Measurements from ENCODE around the gene HSPBAP1. TPM values are rescaled to one million over a fixed set of nuclear protein-coding genes. Genes with fewer than 3 reads are reported as not detected.

The HSPBAP1 gene
- total and polyA plus RNA-seq, 2 of the 13 experiments (the other 11 are each of a cell fraction or from before 2014, with no cell fraction given), result 4.2 to 5.1 TPM

DNA sequence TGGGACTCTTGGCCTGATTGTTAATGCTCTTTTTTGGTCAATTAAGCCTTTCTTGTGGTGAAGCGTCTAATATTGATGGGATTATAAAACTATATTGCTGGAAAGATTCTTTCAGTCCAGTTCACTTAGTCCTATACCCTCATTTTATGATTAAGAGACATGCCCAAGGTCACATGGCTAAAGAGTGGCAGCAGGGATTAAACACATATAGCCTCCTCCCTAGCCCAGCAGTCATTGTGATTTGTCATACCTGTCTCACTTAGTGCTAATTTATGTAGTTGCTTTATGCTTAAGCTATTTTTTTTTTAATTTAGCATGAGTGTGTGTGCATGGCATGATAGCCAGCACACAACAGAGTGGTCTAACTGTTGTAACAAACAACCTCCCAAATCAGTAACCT is 103.5 kb downstream of the HSPBAP1 start:
- H3K4me2 ChIP-seq (ENCODE audit: low read depth, low read length), result no peak overlapping the region; the same call in 1 of the 2 replicates
- ChIA-PET POLR2A (interaction anchor here (1.0 to 1.1 kb wide), 2 partner anchors 10 to 21 kb away, joined by 3 to 6 read pairs; partner anchors contain the start of gene PARP14), CTCF (ENCODE audit: low intra/inter-chr PET ratio, low total read pairs) (no interaction called here)
- no peaks in the 10 kb centered on the region for H3K79me2 ChIP-seq (ENCODE audit: insufficient read depth, low read length)
- H3K27me3 ChIP-seq (ENCODE audit: control insufficient read depth in 1 of 2, insufficient read depth in 2 of 2, low read length in 2 of 2), result no peaks in the 10 kb centered on the region
- no peak overlapping the region for H3K4me3 ChIP-seq (replicated peaks in 1 of 3; ENCODE audit: insufficient read depth in 1 of 3, low read depth in 2 of 3, low read length in 3 of 3)
- no peak overlapping the region for H2AFZ ChIP-seq (ENCODE audit: low read length)
- 100% methylated on average over 1 of the region's 1 CpG for WGBS (ENCODE audit: low lambda C conversion rate)
- DNase-seq (ENCODE audit: low spot score) (no peak), ATAC-seq (no peak), FAIRE-seq (no peak)
- TF ChIP-seq ZNF776 (CRISPR knock-in tag; IDR thresholded peaks at IDR 0.05) (no peak), BRF2 (CRISPR knock-in tag; IDR thresholded peaks at IDR 0.05) (no peak), ZNF891 (CRISPR knock-in tag; IDR thresholded peaks at IDR 0.05) (no peak), ZKSCAN5 (CRISPR knock-in tag; IDR thresholded peaks at IDR 0.05) (no peak), HOXD1 (CRISPR knock-in tag; IDR thresholded peaks at IDR 0.05) (no peak), ZSCAN12 (CRISPR knock-in tag; IDR thresholded peaks at IDR 0.05) (no peak), ZNF317 (CRISPR knock-in tag; IDR thresholded peaks at IDR 0.05) (no peak), HNF1A (IDR thresholded peaks at IDR 0.05; ENCODE audit: low read depth) (no peak), HNF1A (CRISPR knock-in tag; IDR thresholded peaks at IDR 0.05; ENCODE audit: borderline replicate concordance) (no peak), SIN3B (IDR thresholded peaks at IDR 0.05; ENCODE audit: low read length) (no peak), NBN (conservative IDR thresholded peaks at IDR 0.05) (no peak), KLF9 (CRISPR knock-in tag; IDR thresholded peaks at IDR 0.05; ENCODE audit: low read depth) (no peak), GATAD1 (CRISPR knock-in tag; IDR thresholded peaks at IDR 0.05) (no peak), ZNF121 (CRISPR knock-in tag; IDR thresholded peaks at IDR 0.05) (no peak), ZNF382 (CRISPR knock-in tag; IDR thresholded peaks at IDR 0.05; ENCODE audit: borderline replicate concordance) (no peak), EHMT2 (IDR thresholded peaks at IDR 0.05; ENCODE audit: borderline replicate concordance, low read depth, low read length) (no peak)
- TF ChIP-seq, protein P1, sequence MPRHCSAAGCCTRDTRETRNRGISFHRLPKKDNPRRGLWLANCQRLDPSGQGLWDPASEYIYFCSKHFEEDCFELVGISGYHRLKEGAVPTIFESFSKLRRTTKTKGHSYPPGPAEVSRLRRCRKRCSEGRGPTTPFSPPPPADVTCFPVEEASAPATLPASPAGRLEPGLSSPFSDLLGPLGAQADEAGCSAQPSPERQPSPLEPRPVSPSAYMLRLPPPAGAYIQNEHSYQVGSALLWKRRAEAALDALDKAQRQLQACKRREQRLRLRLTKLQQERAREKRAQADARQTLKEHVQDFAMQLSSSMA (CRISPR knock-in tag; IDR thresholded peaks at IDR 0.05), result no peak
- TF ChIP-seq, protein P2, sequence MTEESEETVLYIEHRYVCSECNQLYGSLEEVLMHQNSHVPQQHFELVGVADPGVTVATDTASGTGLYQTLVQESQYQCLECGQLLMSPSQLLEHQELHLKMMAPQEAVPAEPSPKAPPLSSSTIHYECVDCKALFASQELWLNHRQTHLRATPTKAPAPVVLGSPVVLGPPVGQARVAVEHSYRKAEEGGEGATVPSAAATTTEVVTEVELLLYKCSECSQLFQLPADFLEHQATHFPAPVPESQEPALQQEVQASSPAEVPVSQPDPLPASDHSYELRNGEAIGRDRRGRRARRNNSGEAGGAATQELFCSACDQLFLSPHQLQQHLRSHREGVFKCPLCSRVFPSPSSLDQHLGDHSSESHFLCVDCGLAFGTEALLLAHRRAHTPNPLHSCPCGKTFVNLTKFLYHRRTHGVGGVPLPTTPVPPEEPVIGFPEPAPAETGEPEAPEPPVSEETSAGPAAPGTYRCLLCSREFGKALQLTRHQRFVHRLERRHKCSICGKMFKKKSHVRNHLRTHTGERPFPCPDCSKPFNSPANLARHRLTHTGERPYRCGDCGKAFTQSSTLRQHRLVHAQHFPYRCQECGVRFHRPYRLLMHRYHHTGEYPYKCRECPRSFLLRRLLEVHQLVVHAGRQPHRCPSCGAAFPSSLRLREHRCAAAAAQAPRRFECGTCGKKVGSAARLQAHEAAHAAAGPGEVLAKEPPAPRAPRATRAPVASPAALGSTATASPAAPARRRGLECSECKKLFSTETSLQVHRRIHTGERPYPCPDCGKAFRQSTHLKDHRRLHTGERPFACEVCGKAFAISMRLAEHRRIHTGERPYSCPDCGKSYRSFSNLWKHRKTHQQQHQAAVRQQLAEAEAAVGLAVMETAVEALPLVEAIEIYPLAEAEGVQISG (CRISPR knock-in tag; IDR thresholded peaks at IDR 0.05), result no peak
- no peak overlapping the region for H3K27ac ChIP-seq (ENCODE audit: extremely low read length, insufficient read depth, low read length)
- BruUV-seq (replicated peaks), result no TSS peak
- H4K20me1 ChIP-seq (ENCODE audit: insufficient read depth, low read length), result no peaks in the 10 kb centered on the region
- intact Hi-C loops (cut with micrococcal nuclease; ENCODE audit: unreplicated experiment) (no loop called here), in situ Hi-C loops (cut with HindIII; ENCODE audit: extremely low pct_ligation_motif_present, low pct_unique_long_range_greater_than_20kb) (loop anchor here (25.0 kb wide), 1 partner anchor 1128 kb away; the partner anchor contains the start of gene ARGFX)
- H3K4me1 ChIP-seq (ENCODE audit: insufficient read depth, low read length), result peaks cover 49% of the 10 kb centered on the region
- no peaks in the 10 kb centered on the region for H3K9me3 ChIP-seq (ENCODE audit: low read length)
- H3K9ac ChIP-seq (ENCODE audit: insufficient read depth, low read depth, low read length), result no peak overlapping the region
- H3K36me3 ChIP-seq (replicated peaks in 1 of 2; ENCODE audit: control insufficient read depth in 1 of 2, insufficient read depth in 2 of 2, low read length in 2 of 2), result peaks cover 0 to 7% of the 10 kb centered on the region in 2 experiments; a peak in 2 of 5 replicates

All from HepG2 (cell line).